HG03575 (cell line): ENCODE measurements around the gene THRAP3.

Source experiments
- ATAC-seq: cut with Tn5 transposase; IDR thresholded peaks from one replicate; pipeline ENCODE4 v1.9.1; 2021; ENCODE audit not compliant: unreplicated experiment, insufficient number of reproducible peaks, low FRiP score; ENCODE audit errors: extremely low read depth

The THRAP3 gene

GRCh38 chr1:36284517-36284916 lies 60.3 kb downstream of the THRAP3 start:
- no peak for ATAC-seq

- no peak for ATAC-seq
These were observed 61.3 kb downstream of the THRAP3 start for GRCh38 chr1:36285443-36286101.

DNA sequence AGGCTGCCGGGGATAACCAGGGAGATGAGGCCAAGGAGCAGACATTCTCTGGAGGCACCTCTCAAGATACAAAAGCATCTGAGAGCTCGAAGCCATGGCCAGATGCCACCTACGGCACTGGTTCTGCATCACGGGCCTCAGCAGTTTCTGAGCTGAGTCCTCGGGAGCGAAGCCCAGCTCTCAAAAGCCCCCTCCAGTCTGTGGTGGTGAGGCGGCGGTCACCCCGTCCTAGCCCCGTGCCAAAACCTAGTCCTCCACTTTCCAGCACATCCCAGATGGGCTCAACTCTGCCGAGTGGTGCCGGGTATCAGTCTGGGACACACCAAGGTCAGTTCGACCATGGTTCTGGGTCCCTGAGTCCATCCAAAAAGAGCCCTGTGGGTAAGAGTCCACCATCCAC lies 62.6 kb downstream of the THRAP3 start:
- ATAC-seq = no peak

DNA sequence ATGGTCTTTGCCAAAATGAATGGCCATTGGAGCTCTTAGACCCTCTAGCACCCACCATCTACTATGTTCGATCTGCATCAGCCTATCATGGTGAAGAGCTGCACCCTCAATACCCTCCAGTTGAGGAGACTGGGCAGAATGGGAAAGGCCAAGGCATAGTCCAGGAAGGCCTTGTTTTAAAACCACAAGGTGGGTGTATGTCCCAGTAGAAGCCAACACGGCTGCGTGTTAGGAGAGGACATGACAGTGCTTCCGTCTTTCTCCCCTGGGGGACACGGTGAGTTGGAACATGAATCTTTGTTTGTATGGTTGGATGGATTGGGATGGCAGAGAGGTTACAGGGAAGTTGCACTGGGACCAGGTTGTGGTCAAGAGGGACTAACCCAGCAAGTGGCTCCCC lies 63.4 kb downstream of the THRAP3 start:
- no peak for ATAC-seq

DNA sequence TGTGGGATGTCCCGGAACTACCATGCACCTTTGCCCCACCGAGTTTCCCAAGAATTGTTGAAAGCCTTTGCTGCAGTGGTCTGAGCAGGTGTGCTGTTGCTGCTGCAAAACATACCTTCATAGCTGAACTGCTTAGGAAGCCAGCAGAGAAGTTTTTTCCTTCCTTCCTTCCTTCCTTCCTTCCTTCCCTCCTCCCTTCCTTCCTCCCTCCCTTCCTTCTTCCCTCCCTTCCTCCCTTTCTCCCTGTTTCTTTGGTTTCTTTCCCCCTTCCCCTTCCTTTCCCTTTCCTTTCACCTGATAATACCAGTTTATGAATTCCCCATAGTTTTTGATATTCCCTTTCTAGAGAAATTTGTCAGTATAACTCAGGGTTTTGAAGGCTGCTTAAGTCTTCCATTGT lies 71.1 kb downstream of the THRAP3 start:
- ATAC-seq = no peak

DNA sequence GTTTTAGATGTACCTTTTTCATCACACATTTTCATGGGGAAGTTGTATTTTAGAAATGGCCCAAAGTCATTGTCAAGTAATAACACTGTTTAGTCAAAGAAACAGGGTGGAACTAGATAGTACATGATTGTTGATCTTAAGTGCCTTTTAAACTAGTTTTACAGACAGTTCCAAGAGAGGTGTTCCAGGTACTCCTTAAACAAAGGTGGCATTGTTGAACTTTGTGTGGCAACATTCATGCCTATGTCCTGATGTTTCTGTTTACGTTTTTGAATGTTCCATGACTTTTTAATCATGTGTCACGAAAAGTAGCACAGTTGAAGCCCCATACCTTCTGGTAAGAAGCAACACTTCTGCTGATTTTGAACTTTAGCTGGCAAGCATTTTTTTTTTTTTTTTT lies 72.8 kb downstream of the THRAP3 start:
- no peak for ATAC-seq

GRCh38 chr1:36298640-36299039 lies 74.4 kb downstream of the THRAP3 start:
- ATAC-seq = no peak

DNA sequence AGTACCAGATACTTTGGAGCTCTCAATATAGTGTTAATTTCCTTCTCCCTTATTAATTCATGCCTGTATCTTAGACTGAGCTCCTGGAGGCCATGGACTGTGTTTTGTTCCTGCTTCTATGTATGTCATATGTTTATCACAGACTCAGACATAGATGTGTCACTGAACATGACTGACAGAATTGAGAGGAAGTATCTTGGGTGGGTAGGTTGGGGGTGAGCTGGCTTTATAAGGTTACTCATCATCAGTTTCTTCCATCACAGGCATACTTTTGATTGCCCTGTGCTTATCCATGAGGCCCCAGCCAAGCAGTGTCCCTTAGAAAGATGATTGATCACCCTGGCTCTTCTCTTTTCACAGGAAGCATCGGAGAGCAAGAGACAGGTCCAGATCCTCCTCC lies 76.3 kb downstream of the THRAP3 start:
- no peak for ATAC-seq

GRCh38 chr1:36301220-36301619 lies 77.0 kb downstream of the THRAP3 start:
- no peak for ATAC-seq

DNA sequence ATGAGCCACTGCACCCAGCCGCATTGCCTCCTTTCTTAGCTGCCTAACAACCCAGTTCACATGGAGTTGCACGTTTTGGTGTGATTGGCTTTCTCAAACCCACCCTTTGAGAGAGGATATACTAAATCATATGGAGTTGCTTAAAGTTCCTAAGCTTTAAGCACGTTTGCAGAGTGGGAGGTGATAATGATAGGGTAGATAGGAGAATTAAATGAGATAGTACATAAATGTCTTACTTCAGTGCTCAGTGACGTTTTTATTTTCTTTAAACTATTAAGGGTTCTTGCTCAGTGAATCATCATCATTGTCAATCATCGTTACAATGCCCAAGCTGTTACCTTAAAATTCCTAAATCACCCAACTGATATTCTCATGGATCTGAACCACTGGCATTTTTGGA lies 79.0 kb downstream of the THRAP3 start:
- no peak for ATAC-seq

GRCh38 chr1:36303650-36304360 lies 79.6 kb downstream of the THRAP3 start:
- ATAC-seq = no peak

DNA sequence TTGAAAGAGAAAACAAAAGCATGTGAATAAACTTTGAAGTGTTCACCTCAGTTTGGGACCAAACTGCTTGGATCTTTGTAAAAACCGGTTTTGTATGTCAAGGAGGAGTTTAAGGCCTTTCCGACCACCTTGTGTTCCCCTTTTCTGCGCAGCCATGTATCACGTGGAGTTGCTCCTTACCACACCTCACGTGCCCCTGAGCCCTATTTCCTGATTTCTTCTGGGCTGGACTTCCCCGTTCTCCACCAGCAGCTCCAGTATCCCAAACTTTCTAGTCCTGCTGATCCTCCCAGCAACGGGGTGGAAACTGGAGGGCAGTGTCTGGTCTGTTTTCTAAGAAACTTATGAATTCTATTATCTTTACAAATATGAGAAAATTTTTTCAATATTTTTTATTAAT lies 80.3 kb downstream of the THRAP3 start:
- no peak for ATAC-seq

GRCh38 chr1:36304970-36305914 lies 81.0 kb downstream of the THRAP3 start:
- ATAC-seq = no peak

GRCh38 chr1:36305915-36306209 lies 81.6 kb downstream of the THRAP3 start:
- ATAC-seq = no peak

- ATAC-seq = no peak
These were observed 82.1 kb downstream of the THRAP3 start, which contains the start of gene SH3D21 for GRCh38 chr1:36306210-36306901. Gene SH3D21 (plus strand): TSS chr1:36306368. CDS start chr1:36306421, 53 bp downstream.

- ATAC-seq = peak; percentile 80
These were observed 82.7 kb downstream of the THRAP3 start for GRCh38 chr1:36306902-36307456.

GRCh38 chr1:36307601-36308330 lies 83.5 kb downstream of the THRAP3 start:
- no peak for ATAC-seq

- ATAC-seq = no peak
These were observed 85.2 kb downstream of the THRAP3 start for GRCh38 chr1:36309397-36309796.
